Activated T-cell treated with anti-CD3 and anti-CD28 coated beads for 4 hours (primary cell): ENCODE results near the gene MAPRE3.
"Not testable (repeated sequence)": the region's sequence is repeated elsewhere in the genome, so short reads cannot be mapped to it uniquely, and the experiment has no call there.

ENCODE experiments used
- DNase-seq: peaks from one replicate; pipeline ENCODE4 v3.0.0-alpha.2; 2020

MAPRE3 gene

GRCh38 chr2:27071990-27072830 lies 101.8 kb downstream of the MAPRE3 start:
- peak; percentile 22 for DNase-seq

- no peak for DNase-seq
Observed at GRCh38 chr2:27072920-27073319, 102.5 kb downstream of the MAPRE3 start.

DNA sequence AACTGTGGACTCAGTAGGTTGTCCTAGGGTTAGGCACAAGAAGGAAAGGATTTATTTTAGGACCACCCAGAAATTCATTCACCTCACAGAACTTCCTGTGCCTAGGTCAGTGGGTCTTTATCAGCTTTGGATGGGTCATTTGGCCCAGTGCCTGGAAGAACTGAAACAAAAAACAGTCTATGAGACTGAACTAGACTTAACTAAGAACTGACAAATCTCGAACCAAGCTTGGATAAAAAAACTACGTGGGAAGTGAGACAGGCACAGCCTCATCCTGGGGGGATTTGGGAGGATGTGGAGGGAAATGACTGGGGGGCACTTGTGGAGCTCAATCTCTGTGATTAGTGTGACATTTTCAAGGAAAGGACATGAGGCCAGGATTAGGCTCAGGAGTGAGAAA lies 103.3 kb downstream of the MAPRE3 start:
- no peak for DNase-seq

GRCh38 chr2:27074738-27075565 lies 104.5 kb downstream of the MAPRE3 start:
- DNase-seq: peak; percentile 29

DNA sequence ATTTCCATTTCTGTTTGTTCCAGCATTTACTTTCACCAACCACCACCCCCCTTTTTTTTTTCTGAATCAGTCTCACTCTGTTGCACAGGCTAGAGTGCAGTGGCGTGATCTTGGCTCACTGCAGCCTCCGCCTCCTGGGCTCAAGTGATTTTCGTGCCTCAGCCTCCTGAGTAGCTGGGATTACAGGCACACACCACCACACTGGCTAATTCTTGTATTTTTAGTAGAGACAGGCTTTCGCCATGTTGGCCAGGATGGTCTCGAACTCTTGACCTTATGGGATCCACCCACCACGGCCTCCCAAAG lies 105.1 kb downstream of the MAPRE3 start:
- not testable (repeated sequence) for DNase-seq

DNA sequence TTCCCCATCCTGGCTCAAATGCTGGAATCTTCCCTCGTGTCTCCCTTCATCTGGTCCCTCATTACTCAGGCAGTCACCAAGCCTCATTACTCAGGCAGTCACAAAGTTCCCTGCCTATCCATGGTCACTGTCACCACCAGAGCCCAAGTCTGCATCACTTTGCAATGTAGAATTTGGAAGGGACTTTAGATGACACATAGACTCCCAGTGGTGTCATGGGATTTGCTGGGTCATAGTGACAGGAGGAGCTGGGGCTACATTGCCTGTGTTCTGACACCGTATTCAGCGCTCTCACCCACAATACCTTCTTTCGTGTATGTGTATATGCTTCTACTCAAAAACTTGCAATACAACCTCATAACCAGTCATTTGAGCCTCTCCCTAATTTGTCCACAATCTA lies 105.9 kb downstream of the MAPRE3 start:
- no peak for DNase-seq
